ENCODE measurements around the gene MARK2.

DNA sequence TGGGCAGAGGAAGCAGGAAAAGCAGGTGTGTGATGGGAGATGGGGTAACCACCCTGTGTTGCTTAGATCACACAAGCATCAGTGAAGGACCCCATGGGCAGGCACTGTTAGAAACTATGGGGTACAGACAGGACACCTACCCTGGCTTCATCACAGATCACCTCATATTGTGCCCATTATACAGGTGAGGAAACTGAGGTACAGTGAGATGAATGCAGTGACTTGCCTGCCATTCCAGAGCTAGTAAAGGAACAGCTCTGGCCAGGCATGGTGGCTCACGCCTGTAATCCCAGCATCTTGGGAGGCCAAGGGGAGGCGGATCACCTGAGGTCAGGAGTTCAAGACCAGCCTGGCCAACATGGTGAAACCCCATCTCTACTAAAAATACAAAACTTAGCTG is 5.9 kb upstream of the MARK2 start:
- TF ChIP-seq, protein P1, sequence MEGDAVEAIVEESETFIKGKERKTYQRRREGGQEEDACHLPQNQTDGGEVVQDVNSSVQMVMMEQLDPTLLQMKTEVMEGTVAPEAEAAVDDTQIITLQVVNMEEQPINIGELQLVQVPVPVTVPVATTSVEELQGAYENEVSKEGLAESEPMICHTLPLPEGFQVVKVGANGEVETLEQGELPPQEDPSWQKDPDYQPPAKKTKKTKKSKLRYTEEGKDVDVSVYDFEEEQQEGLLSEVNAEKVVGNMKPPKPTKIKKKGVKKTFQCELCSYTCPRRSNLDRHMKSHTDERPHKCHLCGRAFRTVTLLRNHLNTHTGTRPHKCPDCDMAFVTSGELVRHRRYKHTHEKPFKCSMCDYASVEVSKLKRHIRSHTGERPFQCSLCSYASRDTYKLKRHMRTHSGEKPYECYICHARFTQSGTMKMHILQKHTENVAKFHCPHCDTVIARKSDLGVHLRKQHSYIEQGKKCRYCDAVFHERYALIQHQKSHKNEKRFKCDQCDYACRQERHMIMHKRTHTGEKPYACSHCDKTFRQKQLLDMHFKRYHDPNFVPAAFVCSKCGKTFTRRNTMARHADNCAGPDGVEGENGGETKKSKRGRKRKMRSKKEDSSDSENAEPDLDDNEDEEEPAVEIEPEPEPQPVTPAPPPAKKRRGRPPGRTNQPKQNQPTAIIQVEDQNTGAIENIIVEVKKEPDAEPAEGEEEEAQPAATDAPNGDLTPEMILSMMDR (IDR thresholded peaks at IDR 0.05), result no peak
- no peak for TF ChIP-seq POLR2A (IDR thresholded peaks at IDR 0.05)
